ENCODE measurements around the gene CIBAR2. TPM values are rescaled to one million over a fixed set of nuclear protein-coding genes. Genes with fewer than 3 reads are reported as not detected.

Gene CIBAR2
- total and polyA plus RNA-seq, 10 donors: 0.13 to 2.4 (median 0.35) TPM; not detected in 3

- Histone ChIP-seq H3K9me3 (no peaks in the 10 kb centered on the region), H3K27ac (no peak overlapping the region), H3K27me3 (replicated peaks in 1 of 7) (no peaks in the 10 kb centered on the region), H3K36me3 (peaks cover 0 to 69% (median 21%) of the 10 kb centered on the region in 6 donors), H3K4me3 (no peak overlapping the region), H3K4me1 (peaks cover 0 to 30% (median 22%) of the 10 kb centered on the region in 6 donors)
- intact Hi-C loops (cut with DNase I; ENCODE audit: low total_unique reads): no loop called here
- 81 to 95% (median 91%) methylated on average over 12 of the region's 12 CpGs for WGBS, 5 donors
- no peak for TF ChIP-seq CTCF (IDR thresholded peaks at IDR 0.05 in 8 of 11, conservative IDR thresholded peaks at IDR 0.05 in 3 of 11)
- no peak for TF ChIP-seq POLR2AphosphoS5 (IDR thresholded peaks at IDR 0.05)
- TF ChIP-seq POLR2A (IDR thresholded peaks at IDR 0.05): no peak
- no peak for DNase-seq
Observed at GRCh38 chr16:85066346-85066885, 45.9 kb downstream of the CIBAR2 start.

GRCh38 chr16:85065099-85065498, 47.2 kb downstream of the CIBAR2 start:
- Histone ChIP-seq H3K4me3 (no peak overlapping the region), H3K9me3 (no peaks in the 10 kb centered on the region), H3K36me3 (peaks cover 0 to 56% (median 18%) of the 10 kb centered on the region in 6 donors), H3K27me3 (replicated peaks in 1 of 7) (no peaks in the 10 kb centered on the region), H3K27ac (no peak overlapping the region), H3K4me1 (peaks cover 0 to 43% (median 27%) of the 10 kb centered on the region in 6 donors)
- DNase-seq: no peak
- TF ChIP-seq CTCF (IDR thresholded peaks at IDR 0.05 in 8 of 11, conservative IDR thresholded peaks at IDR 0.05 in 3 of 11) (no peak), POLR2AphosphoS5 (IDR thresholded peaks at IDR 0.05) (no peak), POLR2A (IDR thresholded peaks at IDR 0.05) (no peak)
- intact Hi-C loops (cut with DNase I; ENCODE audit: low total_unique reads): no loop called here
- WGBS, 5 donors: 91 to 96% (median 93%) methylated on average over 12 to 13 of the region's 13 CpGs

GRCh38 chr16:85064186-85064585, 48.1 kb downstream of the CIBAR2 start:
- intact Hi-C loops (cut with DNase I; ENCODE audit: low total_unique reads): no loop called here
- Histone ChIP-seq H3K27me3 (replicated peaks in 1 of 7) (no peaks in the 10 kb centered on the region), H3K9me3 (no peaks in the 10 kb centered on the region), H3K36me3 (peaks cover 0 to 47% (median 14%) of the 10 kb centered on the region in 6 donors), H3K4me3 (no peak overlapping the region), H3K4me1 (peaks cover 0 to 52% (median 27%) of the 10 kb centered on the region in 6 donors), H3K27ac (peak overlapping the region in 2 of 8 donors; percentile 55 to 83)
- 91 to 98% (median 94%) methylated on average over 6 of the region's 6 CpGs for WGBS, 5 donors
- TF ChIP-seq CTCF (IDR thresholded peaks at IDR 0.05 in 8 of 11, conservative IDR thresholded peaks at IDR 0.05 in 3 of 11) (no peak), POLR2AphosphoS5 (IDR thresholded peaks at IDR 0.05) (no peak), POLR2A (IDR thresholded peaks at IDR 0.05) (no peak)
- DNase-seq: no peak

DNA sequence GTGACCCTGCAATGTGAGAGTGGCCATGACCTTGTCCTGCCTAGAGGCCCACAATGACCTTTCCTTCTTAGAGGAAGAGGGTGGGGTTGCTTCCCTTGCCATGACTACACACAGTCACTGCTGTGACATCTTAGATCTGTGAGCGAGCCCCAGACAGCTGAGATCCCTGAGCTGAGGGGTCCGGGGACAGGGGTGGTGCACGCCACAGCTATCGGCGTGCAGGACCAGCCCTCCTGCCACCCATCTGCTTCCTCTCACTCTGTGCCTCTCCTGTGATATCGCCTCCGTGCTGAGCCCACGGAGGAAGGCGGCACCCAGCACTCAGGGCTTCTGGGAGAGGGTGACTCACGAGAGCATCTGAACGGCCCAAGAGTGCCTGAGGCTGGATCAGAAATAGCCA, 49.4 kb downstream of the CIBAR2 start:
- Histone ChIP-seq H3K9me3 (no peaks in the 10 kb centered on the region), H3K4me1 (peaks cover 0 to 64% (median 31%) of the 10 kb centered on the region in 6 donors), H3K27ac (peak overlapping the region in 6 of 8 donors; percentile 38 to 83 (median 64)), H3K36me3 (peaks cover 0 to 46% (median 10%) of the 10 kb centered on the region in 6 donors), H3K4me3 (no peak overlapping the region), H3K27me3 (replicated peaks in 1 of 7) (no peaks in the 10 kb centered on the region)
- WGBS, 5 donors: 71 to 86% (median 79%) methylated on average over 10 to 11 of the region's 11 CpGs
- intact Hi-C loops (cut with DNase I; ENCODE audit: low total_unique reads): no loop called here
- no peak for DNase-seq
- TF ChIP-seq POLR2AphosphoS5 (IDR thresholded peaks at IDR 0.05): peak in 2 of 3 donors; percentile 6 to 46
- TF ChIP-seq POLR2A (IDR thresholded peaks at IDR 0.05): no peak
- no peak for TF ChIP-seq CTCF (IDR thresholded peaks at IDR 0.05 in 8 of 11, conservative IDR thresholded peaks at IDR 0.05 in 3 of 11)
